Mesothelial cell of epicardium (in vitro differentiated cells): ENCODE measurements around the gene ANKIB1. TPM values are rescaled to one million over a fixed set of nuclear protein-coding genes. Genes with fewer than 3 reads are reported as not detected.
A peak's percentile ranks its signal among the peaks of the same experiment; 100 is the strongest.

ENCODE experiments used
- DNase-seq, 2 experiments: peaks; one replicate each; pipeline ENCODE4 v3.0.0; 2021; ENCODE audit warnings: low spot score in 2 of 2; ENCODE audit not compliant: unreplicated experiment in 2 of 2
- H3K27ac Mint-ChIP-seq: 2 replicates; pipeline ENCODE4 v1.8.0; 2021; ENCODE audit warnings: mixed read lengths
- H3K27me3 Mint-ChIP-seq: 2 replicates; pipeline ENCODE4 v1.8.0; 2021; ENCODE audit warnings: low read depth, mixed read lengths
- H3K36me3 Mint-ChIP-seq: 2 replicates; pipeline ENCODE4 v1.8.0; 2021; ENCODE audit warnings: mixed read lengths
- H3K4me1 Mint-ChIP-seq: 2 replicates; pipeline ENCODE4 v1.8.0; 2021; ENCODE audit warnings: mixed read lengths
- H3K4me3 Mint-ChIP-seq: 2 replicates; pipeline ENCODE4 v1.8.0; 2021; ENCODE audit warnings: mild to moderate bottlenecking, moderate library complexity, mixed read lengths
- H3K9me3 Mint-ChIP-seq: 2 replicates; pipeline ENCODE4 v1.8.0; 2021; ENCODE audit warnings: mixed read lengths
- total RNA-seq: library from RNA; stranded (reverse); gene quantifications from 3 replicates; pipeline ENCODE4 v1.2.1, GENCODE V29; 2021
- TF ChIP-seq, protein P1 (sequence below): fragments of 200-600 bp; sonication (generic); IDR thresholded peaks from one replicate; pipeline ENCODE4 v1.5.0; 2021; ENCODE audit warnings: antibody characterized with exemption; ENCODE audit not compliant: unreplicated experiment

The ANKIB1 gene
- total RNA-seq, 1 donor from 2014 or later = 66.6 TPM

DNA sequence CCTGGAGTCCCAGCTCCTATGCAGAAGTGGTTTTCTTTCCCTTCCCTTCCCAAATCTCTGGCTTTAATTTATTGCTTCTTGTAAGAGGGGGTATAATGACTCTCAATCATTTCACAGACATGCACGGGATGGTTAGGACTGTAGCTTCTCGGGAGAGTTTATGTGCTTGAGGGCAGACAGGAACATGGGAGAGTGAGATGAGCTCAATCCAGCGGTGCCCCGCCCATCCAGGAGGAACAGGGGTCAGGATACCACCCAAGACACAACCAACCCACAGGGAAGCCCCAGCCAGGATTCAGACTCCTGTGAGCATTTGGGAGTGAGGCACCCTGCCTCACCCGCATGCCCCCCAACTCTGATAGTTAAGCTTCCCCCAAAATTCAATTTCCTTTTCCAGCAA, 167.8 kb downstream of the ANKIB1 start:
- H3K4me1 Mint-ChIP-seq = peaks cover 11% of the 10 kb centered on the region
- H3K36me3 Mint-ChIP-seq = no peaks in the 10 kb centered on the region
- TF ChIP-seq, protein P1, sequence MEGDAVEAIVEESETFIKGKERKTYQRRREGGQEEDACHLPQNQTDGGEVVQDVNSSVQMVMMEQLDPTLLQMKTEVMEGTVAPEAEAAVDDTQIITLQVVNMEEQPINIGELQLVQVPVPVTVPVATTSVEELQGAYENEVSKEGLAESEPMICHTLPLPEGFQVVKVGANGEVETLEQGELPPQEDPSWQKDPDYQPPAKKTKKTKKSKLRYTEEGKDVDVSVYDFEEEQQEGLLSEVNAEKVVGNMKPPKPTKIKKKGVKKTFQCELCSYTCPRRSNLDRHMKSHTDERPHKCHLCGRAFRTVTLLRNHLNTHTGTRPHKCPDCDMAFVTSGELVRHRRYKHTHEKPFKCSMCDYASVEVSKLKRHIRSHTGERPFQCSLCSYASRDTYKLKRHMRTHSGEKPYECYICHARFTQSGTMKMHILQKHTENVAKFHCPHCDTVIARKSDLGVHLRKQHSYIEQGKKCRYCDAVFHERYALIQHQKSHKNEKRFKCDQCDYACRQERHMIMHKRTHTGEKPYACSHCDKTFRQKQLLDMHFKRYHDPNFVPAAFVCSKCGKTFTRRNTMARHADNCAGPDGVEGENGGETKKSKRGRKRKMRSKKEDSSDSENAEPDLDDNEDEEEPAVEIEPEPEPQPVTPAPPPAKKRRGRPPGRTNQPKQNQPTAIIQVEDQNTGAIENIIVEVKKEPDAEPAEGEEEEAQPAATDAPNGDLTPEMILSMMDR = no peak
- no peak overlapping the region for H3K4me3 Mint-ChIP-seq
- no peak overlapping the region for H3K27ac Mint-ChIP-seq
- H3K27me3 Mint-ChIP-seq = peaks cover 1% of the 10 kb centered on the region
- no peak for DNase-seq
- peaks cover 6% of the 10 kb centered on the region for H3K9me3 Mint-ChIP-seq

DNA sequence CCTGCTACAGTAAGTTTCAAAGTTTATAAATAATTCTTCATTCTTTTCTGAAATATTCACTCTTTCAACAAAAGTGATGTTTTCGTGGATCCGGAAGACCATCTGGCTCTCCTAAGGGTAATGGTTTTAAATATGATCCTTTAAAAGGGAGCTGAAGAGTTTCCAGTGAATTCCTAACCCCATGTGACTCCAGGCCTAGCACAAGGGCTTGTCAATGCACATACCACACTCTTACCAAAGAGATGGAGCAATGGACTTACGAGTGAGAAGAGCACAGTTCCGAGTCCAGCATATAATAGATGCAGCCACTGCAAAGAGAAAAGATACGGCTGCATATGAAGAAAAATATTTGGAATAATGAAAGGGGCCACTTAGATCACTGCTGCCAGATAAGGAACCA, 169.5 kb downstream of the ANKIB1 start:
- Mint-ChIP-seq H3K27ac (no peak overlapping the region), H3K36me3 (no peaks in the 10 kb centered on the region), H3K27me3 (peaks cover 1% of the 10 kb centered on the region), H3K9me3 (no peaks in the 10 kb centered on the region), H3K4me3 (no peak overlapping the region), H3K4me1 (peaks cover 11% of the 10 kb centered on the region)
- DNase-seq = no peak
- TF ChIP-seq, protein P1 = no peak

DNA sequence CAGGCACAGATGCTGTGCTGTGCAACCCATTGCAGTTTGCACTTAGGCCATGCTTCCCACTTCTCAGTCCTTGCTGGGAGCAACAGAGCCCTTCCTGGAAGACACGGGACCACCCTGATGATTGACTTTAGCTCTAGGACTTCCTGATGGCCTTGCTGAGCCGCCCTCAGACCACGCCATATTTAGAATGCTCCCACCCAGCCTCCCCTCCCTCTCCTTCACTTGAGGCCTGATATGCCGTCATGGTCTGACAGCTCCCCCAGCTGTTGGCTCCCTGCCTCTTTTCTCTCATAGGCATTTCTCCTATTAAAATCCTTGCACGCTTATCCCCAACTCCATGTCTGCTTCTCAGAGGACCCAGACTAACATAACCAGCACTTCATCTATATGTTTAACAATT, 172.1 kb downstream of the ANKIB1 start:
- Mint-ChIP-seq H3K36me3 (no peaks in the 10 kb centered on the region), H3K4me3 (no peak overlapping the region), H3K27me3 (peaks cover 1% of the 10 kb centered on the region), H3K4me1 (peaks cover 22% of the 10 kb centered on the region), H3K9me3 (no peaks in the 10 kb centered on the region), H3K27ac (no peak overlapping the region)
- TF ChIP-seq, protein P1 = no peak
- DNase-seq = no peak

DNA sequence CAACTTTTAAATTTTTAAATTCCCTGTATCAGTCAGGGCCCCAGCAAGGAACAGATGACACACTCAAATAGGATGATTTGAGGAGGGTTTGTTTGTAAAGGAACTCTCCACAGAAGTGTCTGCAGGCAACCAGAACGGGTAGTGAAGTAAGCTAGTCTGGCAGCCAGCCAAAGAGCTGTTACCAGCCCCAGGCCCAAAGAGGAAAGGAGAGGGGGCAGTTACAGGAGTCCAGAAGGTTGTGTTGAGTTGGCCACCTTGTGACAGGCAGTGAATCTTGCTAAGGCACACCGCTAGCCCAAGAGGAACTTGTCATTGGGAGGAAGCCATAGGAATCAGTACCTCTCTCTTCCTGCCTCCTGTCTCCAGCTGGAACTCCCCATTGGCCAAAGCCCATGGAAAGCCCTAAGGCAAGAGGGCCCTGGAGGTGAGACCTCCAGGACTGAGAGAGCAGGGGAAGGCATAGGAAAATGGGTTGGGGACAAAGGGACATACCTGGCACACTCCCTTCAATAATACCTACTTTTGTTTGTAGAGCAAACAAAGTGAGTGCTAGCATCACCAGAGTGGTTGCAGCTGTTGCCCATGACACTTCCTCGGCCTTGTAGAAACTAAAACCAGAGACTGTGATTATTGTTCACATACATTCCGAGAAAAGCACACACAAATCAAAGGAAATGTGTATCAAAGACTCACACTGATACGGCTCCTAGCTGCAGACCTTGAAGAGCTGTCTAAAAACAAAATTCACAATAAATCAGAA, 176.1 kb downstream of the ANKIB1 start:
- DNase-seq = peak in 1 of 2 experiments; percentile 45
- Mint-ChIP-seq H3K27me3 (no peaks in the 10 kb centered on the region), H3K36me3 (no peaks in the 10 kb centered on the region), H3K4me3 (no peak overlapping the region), H3K27ac (peak overlapping the region; percentile 53), H3K4me1 (peaks cover 27% of the 10 kb centered on the region), H3K9me3 (no peaks in the 10 kb centered on the region)
- TF ChIP-seq, protein P1 = no peak

DNA sequence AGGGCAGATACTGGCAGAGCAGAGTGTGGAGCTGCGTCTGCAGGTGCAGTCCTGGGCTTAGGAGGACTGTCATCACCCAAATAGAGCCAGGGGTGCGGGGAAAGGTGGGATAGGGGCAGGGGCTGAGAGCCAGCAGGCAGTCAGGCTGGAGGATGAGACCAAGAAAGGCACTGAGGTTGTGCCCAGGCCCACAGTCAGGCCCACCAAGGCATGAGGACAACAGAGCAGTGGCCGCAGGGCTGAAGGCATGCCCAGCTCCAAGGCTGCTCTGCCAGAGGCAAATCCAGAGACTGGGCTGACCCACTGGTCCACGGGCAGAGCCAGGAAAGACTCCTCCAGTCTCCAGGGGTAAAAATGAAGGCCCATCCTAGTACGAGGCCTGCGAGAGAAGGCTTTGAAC, 177.2 kb downstream of the ANKIB1 start:
- no peaks in the 10 kb centered on the region for H3K27me3 Mint-ChIP-seq
- no peak overlapping the region for H3K27ac Mint-ChIP-seq
- TF ChIP-seq, protein P1 = no peak
- H3K9me3 Mint-ChIP-seq = no peaks in the 10 kb centered on the region
- peaks cover 27% of the 10 kb centered on the region for H3K4me1 Mint-ChIP-seq
- no peak for DNase-seq
- H3K4me3 Mint-ChIP-seq = no peak overlapping the region
- no peaks in the 10 kb centered on the region for H3K36me3 Mint-ChIP-seq

DNA sequence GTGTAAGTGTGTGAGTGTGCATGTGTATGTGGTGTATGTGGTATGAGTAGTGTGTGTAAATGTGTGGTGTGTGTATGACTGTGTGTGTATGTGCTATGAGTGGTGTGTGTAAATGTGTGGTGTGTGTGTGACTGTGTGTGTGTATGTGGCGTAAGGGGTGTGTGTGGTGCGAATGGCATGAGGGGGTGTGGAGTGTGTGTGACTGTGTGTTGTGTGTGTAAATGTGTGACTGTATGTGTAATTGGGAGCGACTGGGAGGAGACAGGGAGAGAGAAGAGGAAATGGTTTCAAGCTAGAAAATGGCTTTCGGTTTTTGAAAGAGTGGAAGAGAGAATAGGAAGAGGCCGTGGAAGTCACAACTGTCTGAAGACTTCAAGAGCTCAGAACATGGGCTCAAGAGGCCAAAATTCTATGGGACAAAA, 177.9 kb downstream of the ANKIB1 start:
- Mint-ChIP-seq H3K4me1 (peaks cover 27% of the 10 kb centered on the region), H3K36me3 (no peaks in the 10 kb centered on the region), H3K4me3 (peak overlapping the region; percentile 1), H3K27me3 (no peaks in the 10 kb centered on the region), H3K27ac (no peak overlapping the region), H3K9me3 (no peaks in the 10 kb centered on the region)
- no peak for DNase-seq
- TF ChIP-seq, protein P1 = no peak
